Endothelial cell of umbilical vein (primary cell): Measurements from ENCODE around the gene GAN. TPM values are rescaled to one million over a fixed set of nuclear protein-coding genes. Genes with fewer than 3 reads are reported as not detected.

Source experiments
- BruUV-seq: library from RNA; stranded (reverse); fragments of 400-500 nt; replicated peaks from 2 replicates; lab custom pipeline; 2021; lab: Mats Ljungman, UMichigan
- CTCF ChIA-PET: fragments of 300-600, 350-600 bp; sonication (Branson Sonifier 250); formaldehyde crosslinking; loops from one replicate; lab custom pipeline; 2021; ENCODE audit warnings: antibody characterized with exemption, inconsistent platforms; lab: Charles Lee
- POLR2A ChIA-PET: fragments of 300-600, 350-600 bp; sonication (Branson Sonifier 250); formaldehyde crosslinking; loops from one replicate; lab custom pipeline; 2021; ENCODE audit warnings: antibody characterized with exemption, inconsistent platforms; lab: Charles Lee
- DNase-seq: peaks from one replicate; pipeline ENCODE4 v3.0.0-alpha.2; 2011; ENCODE audit warnings: low read depth, low spot score
- FAIRE-seq: peaks from 2 replicates; lab custom pipeline; 2011; peaks lifted over from hg19 to GRCh38; lab: Jason Lieb, UNC
- H2AFZ ChIP-seq: 2 replicates; pipeline ENCODE4 v1.6.0; 2012; ENCODE audit warnings: low read depth, low read length, control low read depth, inconsistent platforms
- H3K27ac ChIP-seq: 2 replicates; pipeline ENCODE4 v1.5.1; 2011; ENCODE audit warnings: low read depth, mild to moderate bottlenecking, control low read depth, low read length, moderate library complexity; ENCODE audit not compliant: insufficient read depth
- H3K27me3 ChIP-seq, 2 experiments: 2 replicates each; pipeline versions ENCODE4 v1.6.0 to v1.6.1; 2011; ENCODE audit warnings: low read length in 2 of 2, mixed read lengths in 1 of 2; ENCODE audit not compliant: control insufficient read depth in 2 of 2, insufficient read depth in 2 of 2
- H3K36me3 ChIP-seq, 2 experiments: 2 replicates in 1 of 2; 3 replicates in 1 of 2; pipeline ENCODE4 v1.5.1; 2011; ENCODE audit warnings: low read length in 2 of 2, mild to moderate bottlenecking in 1 of 2, moderate library complexity in 1 of 2; ENCODE audit not compliant: control insufficient read depth in 2 of 2, insufficient read depth in 2 of 2; ENCODE audit errors: extremely low read depth in 1 of 2
- H3K4me1 ChIP-seq: 3 replicates; pipeline ENCODE4 v1.5.1; 2011; ENCODE audit warnings: mild to moderate bottlenecking, low read length; ENCODE audit not compliant: control insufficient read depth, insufficient read depth; ENCODE audit errors: extremely low read depth
- H3K4me2 ChIP-seq: 2 replicates; pipeline ENCODE4 v1.6.1; 2011; ENCODE audit warnings: low read length, control low read depth, mixed read lengths; ENCODE audit not compliant: insufficient read depth
- H3K4me3 ChIP-seq, 3 experiments: fragments of 200-600 bp in 1 of 3; sonication (generic), shearing (Covaris generic) in 1 of 3; replicated peaks in 1 of 3; 2 replicates each; pipeline ENCODE4 v1.5.1; 2011 to 2016; ENCODE audit warnings: control low read depth in 3 of 3, low read length in 3 of 3, mild to moderate bottlenecking in 2 of 3, inconsistent platforms in 1 of 3, low read depth in 1 of 3, moderate library complexity in 1 of 3; ENCODE audit not compliant: insufficient read depth in 1 of 3
- H3K79me2 ChIP-seq: 2 replicates; pipeline ENCODE4 v1.6.0; 2012; ENCODE audit warnings: low read length, inconsistent platforms; ENCODE audit not compliant: control insufficient read depth, insufficient read depth
- H3K9ac ChIP-seq: replicated peaks from 2 replicates; pipeline ENCODE3; 2011; ENCODE audit warnings: low read length, control low read depth; ENCODE audit not compliant: insufficient read depth; ENCODE audit errors: extremely low read depth
- H3K9me1 ChIP-seq: replicated peaks from 3 replicates; pipeline ENCODE4 v1.6.0; 2011; ENCODE audit warnings: mild to moderate bottlenecking, low read length; ENCODE audit not compliant: control insufficient read depth, insufficient read depth; ENCODE audit errors: extremely low read depth
- H3K9me3 ChIP-seq: replicated peaks from 2 replicates; pipeline ENCODE4 v1.5.1; 2012; ENCODE audit warnings: low read length, inconsistent platforms; ENCODE audit not compliant: control insufficient read depth, insufficient read depth
- H4K20me1 ChIP-seq: replicated peaks from 2 replicates; pipeline ENCODE3; 2011; ENCODE audit warnings: mild to moderate bottlenecking, low read length; ENCODE audit not compliant: control insufficient read depth, insufficient read depth; ENCODE audit errors: extremely low read depth
- EZH2 ChIP-seq: IDR thresholded peaks from 2 replicates; pipeline ENCODE4 v1.6.1; 2012; ENCODE audit warnings: borderline replicate concordance, low read depth, mild to moderate bottlenecking, moderate library complexity, low read length, inconsistent platforms; ENCODE audit not compliant: severe bottlenecking
- FOS ChIP-seq: IDR thresholded peaks from 2 replicates; pipeline ENCODE4 v1.6.1; 2011; ENCODE audit warnings: mild to moderate bottlenecking, low read length, moderate library complexity, borderline replicate concordance; ENCODE audit not compliant: insufficient read depth
- GATA2 ChIP-seq: IDR thresholded peaks from 2 replicates; pipeline ENCODE4 v1.7.0; 2011; ENCODE audit warnings: low read depth, mild to moderate bottlenecking, moderate library complexity, mixed read lengths, low read length; ENCODE audit not compliant: insufficient read length, insufficient read depth
- JUN ChIP-seq: IDR thresholded peaks from 2 replicates; pipeline ENCODE4 v1.6.1; 2011; ENCODE audit warnings: borderline replicate concordance, low read depth; ENCODE audit not compliant: insufficient read length, insufficient read depth
- MAX ChIP-seq: IDR thresholded peaks from 2 replicates; pipeline ENCODE4 v1.6.1; 2011; ENCODE audit not compliant: insufficient read depth, insufficient read length
- MYC ChIP-seq: IDR thresholded peaks from one replicate; pipeline ENCODE4 v1.6.1; 2011; ENCODE audit warnings: mild to moderate bottlenecking, low read depth, low read length
- POLR2A ChIP-seq: IDR thresholded peaks from 2 replicates; pipeline ENCODE4 v1.6.1; 2012; ENCODE audit warnings: low read depth, mild to moderate bottlenecking, control low read depth, low read length
- POLR2AphosphoS5 ChIP-seq: IDR thresholded peaks from 2 replicates; pipeline ENCODE4 v1.6.1; 2012; ENCODE audit warnings: low read depth, mild to moderate bottlenecking, control low read depth, low read length, moderate library complexity; ENCODE audit not compliant: insufficient read depth
- dilution Hi-C: fragments of 300-500 bp; cut with MboI; formaldehyde crosslinking; loops from one replicate; pipeline ENCODE4 v1.15.0; 2019; ENCODE audit warnings: low sequenced_read_pairs; ENCODE audit not compliant: extremely low pct_ligation_motif_present
- intact Hi-C: fragments of 100-400 bp; cut with micrococcal nuclease; formaldehyde crosslinking; loops from one replicate; pipeline ENCODE4 v1.10.0; 2022
- polyA plus RNA-seq, 4 experiments: library from polyadenylated mRNA; depleted of rRNA in 3 of 4; stranded (reverse) in 3 of 4; unstranded in 1 of 4; fragments of >200 nt; gene quantifications; 2 replicates each; pipeline versions ENCODE4 v1.2.1 to v1.2.3, GENCODE V29; 2011 to 2012; ENCODE audit warnings: missing spikeins in 1 of 4
- total RNA-seq: library from RNA; stranded (reverse); gene quantifications from 2 replicates; pipeline ENCODE4 v1.2.3, GENCODE V29; 2021
- TF ChIP-seq, protein P1 (sequence below), 2 donors: IDR thresholded peaks; 1 replicate in 1 of 2; 2 replicates in 1 of 2; pipeline ENCODE4 v1.5.1; 2011; ENCODE audit warnings: low read length in 2 of 2, mild to moderate bottlenecking in 2 of 2, moderate library complexity in 2 of 2, control low read depth in 1 of 2, inconsistent platforms in 1 of 2, low read depth in 1 of 2; ENCODE audit not compliant: insufficient read depth in 1 of 2; ENCODE audit errors: extremely low read depth in 1 of 2

GAN gene
- total and polyA plus RNA-seq, 2 donors (not counting 3 experiments of a cell fraction or from before 2014, with no cell fraction given): 1.8 to 11.1 TPM

DNA sequence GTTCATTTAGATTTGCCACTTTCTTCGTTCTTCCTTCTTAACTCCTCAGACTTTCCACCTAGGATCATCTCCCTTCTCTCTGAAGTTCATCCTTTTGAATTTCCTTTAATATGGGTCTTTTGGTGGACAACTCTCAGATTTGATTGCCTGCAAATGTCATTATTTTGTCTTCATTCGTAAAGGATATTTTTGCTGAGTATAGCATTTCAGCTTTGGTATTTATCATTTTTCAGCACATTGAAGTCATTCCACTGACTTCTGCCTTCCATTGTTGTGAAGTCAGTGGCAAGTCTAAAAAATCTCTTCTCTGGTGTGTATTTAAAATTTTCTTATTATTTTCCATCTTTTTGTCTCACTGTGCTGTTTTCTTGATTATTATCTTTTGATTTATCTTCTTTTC is 45.4 kb downstream of the GAN start:
- intact Hi-C loops: no loop called here
- Histone ChIP-seq H3K9ac (no peak overlapping the region), H3K79me2 (no peaks in the 10 kb centered on the region), H3K27me3 (no peaks in the 10 kb centered on the region), H3K4me1 (no peaks in the 10 kb centered on the region), H3K27ac (no peak overlapping the region), H3K9me3 (no peaks in the 10 kb centered on the region), H3K36me3 (peaks cover 6 to 9% of the 10 kb centered on the region in 2 experiments), H3K4me3 (no peak overlapping the region), H2AFZ (no peak overlapping the region), H4K20me1 (no peaks in the 10 kb centered on the region), H3K4me2 (no peak overlapping the region), H3K9me1 (no peaks in the 10 kb centered on the region)
- dilution Hi-C loops: loop anchor here (25.0 kb wide), 1 partner anchor 102 kb away; no protein-coding TSS in a partner anchor
- POLR2A ChIA-PET: no interaction called here
- TF ChIP-seq MAX: no peak
- no peak for TF ChIP-seq POLR2A
- no peak for TF ChIP-seq GATA2
- no peak for TF ChIP-seq EZH2
- no peak for TF ChIP-seq MYC
- TF ChIP-seq POLR2AphosphoS5: no peak
- no peak for TF ChIP-seq FOS
- TF ChIP-seq, protein P1, sequence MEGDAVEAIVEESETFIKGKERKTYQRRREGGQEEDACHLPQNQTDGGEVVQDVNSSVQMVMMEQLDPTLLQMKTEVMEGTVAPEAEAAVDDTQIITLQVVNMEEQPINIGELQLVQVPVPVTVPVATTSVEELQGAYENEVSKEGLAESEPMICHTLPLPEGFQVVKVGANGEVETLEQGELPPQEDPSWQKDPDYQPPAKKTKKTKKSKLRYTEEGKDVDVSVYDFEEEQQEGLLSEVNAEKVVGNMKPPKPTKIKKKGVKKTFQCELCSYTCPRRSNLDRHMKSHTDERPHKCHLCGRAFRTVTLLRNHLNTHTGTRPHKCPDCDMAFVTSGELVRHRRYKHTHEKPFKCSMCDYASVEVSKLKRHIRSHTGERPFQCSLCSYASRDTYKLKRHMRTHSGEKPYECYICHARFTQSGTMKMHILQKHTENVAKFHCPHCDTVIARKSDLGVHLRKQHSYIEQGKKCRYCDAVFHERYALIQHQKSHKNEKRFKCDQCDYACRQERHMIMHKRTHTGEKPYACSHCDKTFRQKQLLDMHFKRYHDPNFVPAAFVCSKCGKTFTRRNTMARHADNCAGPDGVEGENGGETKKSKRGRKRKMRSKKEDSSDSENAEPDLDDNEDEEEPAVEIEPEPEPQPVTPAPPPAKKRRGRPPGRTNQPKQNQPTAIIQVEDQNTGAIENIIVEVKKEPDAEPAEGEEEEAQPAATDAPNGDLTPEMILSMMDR (IDR thresholded peaks at IDR 0.05; ENCODE audit: extremely low read depth in 1 of 2, insufficient read depth in 1 of 2, low read depth in 1 of 2, low read length in 2 of 2): no peak
- no peak for TF ChIP-seq JUN
- no TSS peak for BruUV-seq
- FAIRE-seq: no peak
- DNase-seq: no peak
- CTCF ChIA-PET: no interaction called here
